Activated B cell treated with CpG ODN at 0.5 μM for 24 hours (primary cell): Measurements from ENCODE around the gene N4BP3. TPM values are rescaled to one million over a fixed set of nuclear protein-coding genes. Genes with fewer than 3 reads are reported as not detected.

Experiments
- ATAC-seq: fragments of 200-7000 bp; cut with Tn5 transposase; one replicate; pipeline ENCODE4 v1.10.0; 2021; ENCODE audit warnings: low read depth, mild to moderate bottlenecking, moderate library complexity
- CTCF ChIA-PET: fragments of 350-600 bp; sonication (Branson Sonifier 250); formaldehyde crosslinking; loops from one replicate; lab custom pipeline; 2021; ENCODE audit warnings: antibody characterized with exemption; lab: Charles Lee
- POLR2A ChIA-PET: fragments of 350-600 bp; sonication (Branson Sonifier 250); formaldehyde crosslinking; loops from one replicate; lab custom pipeline; 2021; ENCODE audit warnings: antibody characterized with exemption; lab: Charles Lee
- DNase-seq: peaks from one replicate; pipeline ENCODE4 v3.0.0; 2022
- H3K27ac Mint-ChIP-seq: one replicate; pipeline ENCODE4 v1.8.0; 2020; ENCODE audit warnings: mixed read lengths
- H3K27me3 Mint-ChIP-seq: one replicate; pipeline ENCODE4 v1.8.0; 2021; ENCODE audit warnings: mixed read lengths
- H3K36me3 Mint-ChIP-seq: one replicate; pipeline ENCODE4 v1.8.0; 2021; ENCODE audit warnings: low read depth, mixed read lengths
- H3K4me1 Mint-ChIP-seq: one replicate; pipeline ENCODE4 v1.8.0; 2021; ENCODE audit warnings: mixed read lengths
- H3K4me3 Mint-ChIP-seq: one replicate; pipeline ENCODE4 v1.8.0; 2020; ENCODE audit warnings: mild to moderate bottlenecking, mixed read lengths
- H3K9me3 Mint-ChIP-seq: one replicate; pipeline ENCODE4 v1.8.0; 2020; ENCODE audit warnings: mixed read lengths
- CTCF ChIP-seq: fragments of 200-600 bp; IDR thresholded peaks from one replicate; pipeline ENCODE4 v1.8.0; 2022; ENCODE audit warnings: antibody characterized with exemption, mild to moderate bottlenecking
- intact Hi-C: fragments of 100-400 bp; cut with micrococcal nuclease; formaldehyde crosslinking; loops from one replicate; pipeline ENCODE4 v1.15.1; 2024
- total RNA-seq: library from RNA; stranded (reverse); gene quantifications from 2 replicates; pipeline ENCODE4 v1.2.3, GENCODE V29; 2022

The N4BP3 gene
- total RNA-seq, 1 donor from 2014 or later: 18.1 TPM

GRCh38 chr5:178113841-178114324 is 551 bp downstream of the N4BP3 start:
- H3K4me3 Mint-ChIP-seq: peak overlapping the region; percentile 98
- ChIA-PET POLR2A (interaction anchor here (0.5 to 2.3 kb wide), 6 partner anchors 10 to 127 kb away, joined by 3 to 15 read pairs (median 4); partner anchors contain the start of genes NHP2 and RMND5B), CTCF (interaction anchor here (1.2 kb wide), 1 partner anchor 38 kb away, joined by 3 read pairs; no protein-coding TSS in a partner anchor)
- H3K27ac Mint-ChIP-seq: peak overlapping the region; percentile 94
- ATAC-seq (peak; percentile 3), DNase-seq (peak; percentile 47)
- no peaks in the 10 kb centered on the region for H3K9me3 Mint-ChIP-seq
- H3K4me1 Mint-ChIP-seq: peaks cover 65% of the 10 kb centered on the region
- no peaks in the 10 kb centered on the region for H3K27me3 Mint-ChIP-seq
- TF ChIP-seq CTCF: no peak
- intact Hi-C loops: loop anchor here (1.0 to 10.0 kb wide), 7 partner anchors 9 to 1579 kb away; partner anchors contain the start of genes HNRNPAB, NHP2 and RNF44
- peaks cover 2% of the 10 kb centered on the region for H3K36me3 Mint-ChIP-seq

- ChIA-PET CTCF (interaction anchor here (1.2 kb wide), 1 partner anchor 38 kb away, joined by 3 read pairs; no protein-coding TSS in a partner anchor), POLR2A (interaction anchor here (0.5 to 2.3 kb wide), 4 partner anchors 12 to 39 kb away, joined by 3 to 15 read pairs (median 6); partner anchors contain the start of genes NHP2 and RMND5B)
- no peaks in the 10 kb centered on the region for H3K9me3 Mint-ChIP-seq
- ATAC-seq (peak; percentile 23), DNase-seq (peak; percentile 53)
- H3K27ac Mint-ChIP-seq: peak overlapping the region; percentile 94
- H3K36me3 Mint-ChIP-seq: peaks cover 2% of the 10 kb centered on the region
- peaks cover 65% of the 10 kb centered on the region for H3K4me1 Mint-ChIP-seq
- intact Hi-C loops: loop anchor here (1.0 to 10.0 kb wide), 3 partner anchors 9 to 1580 kb away; partner anchors contain the start of gene RNF44
- no peak for TF ChIP-seq CTCF
- H3K4me3 Mint-ChIP-seq: peak overlapping the region; percentile 98
- H3K27me3 Mint-ChIP-seq: no peaks in the 10 kb centered on the region
Measured at GRCh38 chr5:178114325-178115135, 1.2 kb downstream of the N4BP3 start.

GRCh38 chr5:178115136-178115813 is 1.9 kb downstream of the N4BP3 start:
- peak; percentile 11 for ATAC-seq
- intact Hi-C loops: loop anchor here (10.0 kb wide), 1 partner anchor 1580 kb away; the partner anchor contains the start of gene RNF44
- no peak for TF ChIP-seq CTCF
- no peak for DNase-seq
- Mint-ChIP-seq H3K4me1 (peaks cover 71% of the 10 kb centered on the region), H3K27me3 (no peaks in the 10 kb centered on the region), H3K36me3 (peaks cover 2% of the 10 kb centered on the region), H3K27ac (peak overlapping the region; percentile 94), H3K4me3 (peak overlapping the region; percentile 98), H3K9me3 (no peaks in the 10 kb centered on the region)
- ChIA-PET POLR2A (interaction anchor here (0.7 to 4.3 kb wide), 8 partner anchors 11 to 620 kb away, joined by 3 to 28 read pairs (median 10); partner anchors contain the start of genes HNRNPAB, NHP2 and RMND5B), CTCF (no interaction called here)

GRCh38 chr5:178115814-178116142 is 2.4 kb downstream of the N4BP3 start:
- no peaks in the 10 kb centered on the region for H3K27me3 Mint-ChIP-seq
- peaks cover 71% of the 10 kb centered on the region for H3K4me1 Mint-ChIP-seq
- H3K4me3 Mint-ChIP-seq: peak overlapping the region; percentile 98
- ChIA-PET CTCF (interaction anchor here (1.3 kb wide), 1 partner anchor 9 kb away, joined by 5 read pairs; no protein-coding TSS in a partner anchor), POLR2A (interaction anchor here (0.6 to 4.3 kb wide), 6 partner anchors 15 to 1426 kb away, joined by 3 to 28 read pairs (median 10); partner anchors contain the start of genes HNRNPAB, NHP2 and RMND5B)
- TF ChIP-seq CTCF: no peak
- no peak for DNase-seq
- peak overlapping the region; percentile 94 for H3K27ac Mint-ChIP-seq
- H3K9me3 Mint-ChIP-seq: no peaks in the 10 kb centered on the region
- H3K36me3 Mint-ChIP-seq: peaks cover 4% of the 10 kb centered on the region
- intact Hi-C loops: loop anchor here (1.0 to 10.0 kb wide), 2 partner anchors 689 to 1581 kb away; partner anchors contain the start of genes GRK6 and RNF44
- no peak for ATAC-seq
